HCT116 (cell line): ENCODE measurements around the gene LTBP1. TPM values are rescaled to one million over a fixed set of nuclear protein-coding genes. Genes with fewer than 3 reads are reported as not detected.

Experiments
- ATAC-seq: fragments of 200-7000 bp; cut with Tn5 transposase; 2 replicates; pipeline ENCODE4 v1.9.1; 2020; ENCODE audit warnings: mild to moderate bottlenecking, moderate library complexity
- BruUV-seq: library from RNA; stranded (reverse); fragments of 400-500 nt; replicated peaks from 2 replicates; lab custom pipeline; 2021; lab: Mats Ljungman, UMichigan
- CTCF ChIA-PET: fragments of 300-600 bp; sonication (Branson Sonifier 250); formaldehyde crosslinking; loops from one replicate; lab custom pipeline; 2021; ENCODE audit warnings: antibody characterized with exemption; lab: Charles Lee
- POLR2A ChIA-PET: fragments of 300-600, 350-600 bp; sonication (Branson Sonifier 250); formaldehyde crosslinking; loops from one replicate; lab custom pipeline; 2021; ENCODE audit warnings: antibody characterized with exemption; lab: Charles Lee
- RAD21 ChIA-PET, 2 experiments: fragments of 300-600 bp; sonication (Branson Sonifier 250); formaldehyde crosslinking; loops; one replicate each; lab custom pipeline; 2023; ENCODE audit warnings: low total read pairs in 2 of 2; ENCODE audit not compliant: uncharacterized antibody in 2 of 2, unreplicated experiment in 2 of 2, low non-redundant PET in 1 of 2; lab: Charles Lee
- DNase-seq: peaks from one replicate; pipeline ENCODE4 v3.0.0-alpha.2; 2010; ENCODE audit warnings: low read depth, low spot score
- H2AFZ ChIP-seq: fragments of 200-600 bp; shearing (Covaris generic), sonication (generic); 2 replicates; pipeline ENCODE4 v1.6.1; 2017; ENCODE audit warnings: low read depth, mixed run types, mixed read lengths, antibody characterized with exemption, low read length; ENCODE audit not compliant: poor library complexity, severe bottlenecking
- H3K27ac ChIP-seq: 2 replicates; pipeline ENCODE4 v1.5.1; 2012; ENCODE audit warnings: low read depth, low read length
- H3K27me3 ChIP-seq: fragments of 200-600 bp; sonication (generic); 2 replicates; pipeline ENCODE4 v1.6.1; 2016; ENCODE audit warnings: mixed run types, low read length, mixed read lengths; ENCODE audit not compliant: insufficient read depth
- H3K36me3 ChIP-seq, 2 experiments: fragments of 200-500 bp in 1 of 2; fragments of 200-600 bp in 1 of 2; sonication (Bioruptor generic) in 1 of 2; sonication (generic) in 1 of 2; 2 replicates each; pipeline versions ENCODE4 v1.5.1 to v1.6.1; 2014 to 2016; ENCODE audit warnings: low read length in 2 of 2, inconsistent platforms in 1 of 2, mixed read lengths in 1 of 2, mixed run types in 1 of 2; ENCODE audit not compliant: insufficient read depth in 2 of 2, control insufficient read depth in 1 of 2
- H3K4me1 ChIP-seq, 2 experiments: fragments of 200-600 bp in 1 of 2; sonication (generic) in 1 of 2; 2 replicates each; pipeline versions ENCODE4 v1.5.1 to v1.6.1; 2012 to 2017; ENCODE audit warnings: low read length in 2 of 2, inconsistent platforms in 1 of 2, mild to moderate bottlenecking in 1 of 2, mixed read lengths in 1 of 2, mixed run types in 1 of 2, moderate library complexity in 1 of 2; ENCODE audit not compliant: insufficient read depth in 2 of 2, control insufficient read depth in 1 of 2
- H3K4me2 ChIP-seq: fragments of 200-600 bp; sonication (generic); 2 replicates; pipeline ENCODE4 v1.6.1; 2017; ENCODE audit warnings: mixed run types, low read length, mixed read lengths
- H3K4me3 ChIP-seq, 2 experiments: fragments of 200-600 bp in 1 of 2; sonication (generic) in 1 of 2; replicated peaks in 1 of 2; 2 replicates each; pipeline ENCODE4 v1.5.1; 2011 to 2016; ENCODE audit warnings: low read length in 2 of 2, control low read depth in 1 of 2, low read depth in 1 of 2, mild to moderate bottlenecking in 1 of 2, mixed read lengths in 1 of 2, mixed run types in 1 of 2
- H3K79me2 ChIP-seq: fragments of 200-600 bp; sonication (generic); 2 replicates; pipeline ENCODE4 v1.6.1; 2017; ENCODE audit warnings: mild to moderate bottlenecking, mixed run types, low read length, moderate library complexity, mixed read lengths; ENCODE audit not compliant: insufficient read depth
- H3K9ac ChIP-seq: fragments of 200-600 bp; sonication (generic); 2 replicates; pipeline ENCODE4 v1.6.1; 2016; ENCODE audit warnings: low read length, mixed read lengths
- H3K9me2 ChIP-seq: fragments of 200-600 bp; sonication (generic), shearing (Covaris generic); 2 replicates; pipeline ENCODE4 v1.6.1; 2017; ENCODE audit warnings: mixed run types, mild to moderate bottlenecking, moderate library complexity; ENCODE audit not compliant: insufficient read depth
- H3K9me3 ChIP-seq, 2 experiments: fragments of 200-500 bp in 1 of 2; fragments of 200-600 bp in 1 of 2; sonication (Bioruptor generic) in 1 of 2; sonication (generic) in 1 of 2; 2 replicates each; pipeline ENCODE4 v1.6.1; 2014 to 2017; ENCODE audit warnings: low read length in 2 of 2, mixed read lengths in 2 of 2, inconsistent platforms in 1 of 2, low read depth in 1 of 2, mild to moderate bottlenecking in 1 of 2, mixed run types in 1 of 2, moderate library complexity in 1 of 2; ENCODE audit not compliant: control insufficient read depth in 1 of 2, insufficient read depth in 1 of 2
- H4K20me1 ChIP-seq: fragments of 200-600 bp; sonication (generic), shearing (Covaris generic); 2 replicates; pipeline ENCODE4 v1.6.1; 2017; ENCODE audit warnings: mixed run types, mild to moderate bottlenecking, moderate library complexity; ENCODE audit not compliant: insufficient read depth
- ATF3 ChIP-seq: IDR thresholded peaks from 2 replicates; pipeline ENCODE4 v1.6.1; 2012
- CBX3 ChIP-seq: IDR thresholded peaks from 2 replicates; pipeline ENCODE4 v1.6.1; 2012; ENCODE audit warnings: low read depth
- CEBPB ChIP-seq: IDR thresholded peaks from 2 replicates; pipeline ENCODE4 v1.6.1; 2012; ENCODE audit warnings: low read depth
- CTCF ChIP-seq, 3 experiments: fragments of 200-600 bp in 1 of 3; sonication (generic) in 1 of 3; IDR thresholded peaks in 2 of 3; conservative IDR thresholded peaks in 1 of 3; 2 replicates each; pipeline ENCODE4 v1.5.1; 2012 to 2017; ENCODE audit warnings: low read depth in 2 of 3, low read length in 2 of 3, antibody characterized with exemption in 1 of 3, borderline replicate concordance in 1 of 3, control low read depth in 1 of 3, mild to moderate bottlenecking in 1 of 3, mixed read lengths in 1 of 3, mixed run types in 1 of 3, moderate library complexity in 1 of 3; ENCODE audit not compliant: insufficient read depth in 1 of 3
- EGR1 ChIP-seq: IDR thresholded peaks from 2 replicates; pipeline ENCODE4 v1.6.1; 2012; ENCODE audit warnings: low read depth
- ELF1 ChIP-seq: IDR thresholded peaks from 2 replicates; pipeline ENCODE4 v1.6.1; 2012; ENCODE audit warnings: low read depth, borderline replicate concordance
- EZH2 ChIP-seq: fragments of 200-600 bp; sonication (generic); IDR thresholded peaks from 2 replicates; pipeline ENCODE4 v1.6.1; 2017; ENCODE audit warnings: antibody characterized with exemption, mixed run types
- EZH2phosphoT487 ChIP-seq: fragments of 200-600 bp; IDR thresholded peaks from 2 replicates; pipeline ENCODE4 v1.6.1; 2018; ENCODE audit warnings: antibody characterized with exemption, borderline replicate concordance
- MAX ChIP-seq: IDR thresholded peaks from 2 replicates; pipeline ENCODE4 v1.6.1; 2012
- POLR2AphosphoS5 ChIP-seq: IDR thresholded peaks from 2 replicates; pipeline ENCODE4 v1.6.1; 2011; ENCODE audit warnings: mild to moderate bottlenecking, low read depth, low read length, moderate library complexity
- RAD21 ChIP-seq: IDR thresholded peaks from 2 replicates; pipeline ENCODE4 v1.6.1; 2012; ENCODE audit warnings: low read depth, mild to moderate bottlenecking
- SRF ChIP-seq: IDR thresholded peaks from 2 replicates; pipeline ENCODE4 v1.6.1; 2012; ENCODE audit warnings: low read depth
- TCF7L2 ChIP-seq: IDR thresholded peaks from 2 replicates; pipeline ENCODE4 v1.7.0; 2011; ENCODE audit warnings: borderline replicate concordance, inconsistent platforms; ENCODE audit not compliant: insufficient read depth, insufficient read length; ENCODE audit errors: extremely low read depth
- YY1 ChIP-seq: IDR thresholded peaks from 2 replicates; pipeline ENCODE4 v1.6.1; 2011; ENCODE audit warnings: low read length, low read depth, moderate library complexity, mild to moderate bottlenecking; ENCODE audit not compliant: insufficient replicate concordance; ENCODE audit errors: extremely low read depth
- ZBTB33 ChIP-seq: IDR thresholded peaks from 2 replicates; pipeline ENCODE4 v1.6.1; 2011; ENCODE audit warnings: mild to moderate bottlenecking, low read length, moderate library complexity; ENCODE audit not compliant: insufficient replicate concordance; ENCODE audit errors: extremely low read depth
- ZNF274 ChIP-seq: fragments of 200-500 bp; sonication (Bioruptor generic); IDR thresholded peaks from 2 replicates; pipeline ENCODE4 v1.6.1; 2014; ENCODE audit warnings: mild to moderate bottlenecking, low read depth, low read length, inconsistent platforms
- intact Hi-C: fragments of 100-400 bp; cut with micrococcal nuclease; formaldehyde crosslinking; loops from 2 replicates; pipeline ENCODE4 v1.10.0; 2022
- total RNA-seq: library from RNA; stranded (reverse); gene quantifications from one replicate; pipeline ENCODE4 v1.2.1, GENCODE V29; 2021; ENCODE audit not compliant: unreplicated experiment

Gene LTBP1
- total RNA-seq, 1 experiment from 2014 or later, result 5.1 TPM

- Histone ChIP-seq H3K36me3 (no peaks in the 10 kb centered on the region), H3K27me3 (no peaks in the 10 kb centered on the region), H2AFZ (no peak overlapping the region), H3K9me2 (no peaks in the 10 kb centered on the region), H3K79me2 (no peaks in the 10 kb centered on the region), H4K20me1 (no peaks in the 10 kb centered on the region), H3K27ac (no peak overlapping the region), H3K9ac (no peak overlapping the region), H3K4me3 (no peak overlapping the region), H3K4me2 (no peak overlapping the region), H3K4me1 (no peaks in the 10 kb centered on the region), H3K9me3 (no peaks in the 10 kb centered on the region)
- DNase-seq (no peak), ATAC-seq (no peak)
- intact Hi-C loops, result no loop called here
- CTCF ChIA-PET, result no interaction called here
- POLR2A ChIA-PET, result no interaction called here
- no TSS peak for BruUV-seq
- RAD21 ChIA-PET, result no interaction called here
- no peak for TF ChIP-seq EZH2phosphoT487
Observed at GRCh38 chr2:33326100-33326499, 379.3 kb downstream of the LTBP1 start.

- ATAC-seq (no peak), DNase-seq (no peak)
- Histone ChIP-seq H3K4me2 (no peak overlapping the region), H3K9ac (no peak overlapping the region), H3K79me2 (no peaks in the 10 kb centered on the region), H3K4me3 (no peak overlapping the region), H3K36me3 (no peaks in the 10 kb centered on the region), H3K4me1 (no peaks in the 10 kb centered on the region), H3K27ac (no peak overlapping the region), H3K27me3 (no peaks in the 10 kb centered on the region), H2AFZ (no peak overlapping the region), H4K20me1 (no peaks in the 10 kb centered on the region), H3K9me3 (no peaks in the 10 kb centered on the region), H3K9me2 (no peaks in the 10 kb centered on the region)
- intact Hi-C loops, result no loop called here
- no TSS peak for BruUV-seq
- ChIA-PET RAD21 (no interaction called here), POLR2A (no interaction called here), CTCF (no interaction called here)
- TF ChIP-seq ZBTB33, result no peak
- TF ChIP-seq ATF3, result no peak
- no peak for TF ChIP-seq TCF7L2
- no peak for TF ChIP-seq EZH2
- TF ChIP-seq POLR2AphosphoS5, result no peak
- no peak for TF ChIP-seq RAD21
- TF ChIP-seq SRF, result no peak
- TF ChIP-seq EGR1, result no peak
- TF ChIP-seq MAX, result no peak
- no peak for TF ChIP-seq CBX3
- TF ChIP-seq ZNF274, result no peak
- TF ChIP-seq CTCF (IDR thresholded peaks at IDR 0.05 in 2 of 3, conservative IDR thresholded peaks at IDR 0.05 in 1 of 3; ENCODE audit: borderline replicate concordance in 1 of 3, insufficient read depth in 1 of 3, low read depth in 2 of 3, low read length in 2 of 3), result no peak
- no peak for TF ChIP-seq YY1
- no peak for TF ChIP-seq CEBPB
- TF ChIP-seq ELF1, result no peak
Observed at GRCh38 chr2:33333433-33333832, 386.7 kb downstream of the LTBP1 start.
